Measurements from ENCODE around the gene ZBTB24. TPM values are rescaled to one million over a fixed set of nuclear protein-coding genes. Genes with fewer than 3 reads are reported as not detected.
"Not testable (repeated sequence)": the region's sequence is repeated elsewhere in the genome, so short reads cannot be mapped to it uniquely, and the experiment has no call there.

ZBTB24 gene
- 3.1 and 4.4 TPM in 2 replicates for total RNA-seq

GRCh38 chr6:109482905-109483734 is at the start of gene ZBTB24:
ZBTB24 (minus strand) TSS chr6:109483219; CDS start chr6:109482026, 1,193 bp downstream.
- DNase-seq (ENCODE audit: low read depth in 2 of 2) = peak; percentile 90

GRCh38 chr6:109531446-109531845 is 48.4 kb upstream of the ZBTB24 start:
- DNase-seq (ENCODE audit: low read depth in 2 of 2) = no peak

- peak in 1 of 2 donors; percentile 7 for DNase-seq (ENCODE audit: low read depth in 2 of 2)
These were observed 45.0 kb upstream of the ZBTB24 start for GRCh38 chr6:109527989-109528388.

- DNase-seq (ENCODE audit: low read depth in 2 of 2) = peak; percentile 76 to 78
These were observed 44.0 kb upstream of the ZBTB24 start for GRCh38 chr6:109526905-109527628.

- DNase-seq (ENCODE audit: low read depth in 2 of 2) = no peak
These were observed 41.1 kb upstream of the ZBTB24 start for GRCh38 chr6:109524129-109524528.

- peak in 1 of 2 donors; percentile 5 for DNase-seq (ENCODE audit: low read depth in 2 of 2)
These were observed 40.5 kb upstream of the ZBTB24 start for GRCh38 chr6:109523478-109523877.

GRCh38 chr6:109521080-109521479 is 38.1 kb upstream of the ZBTB24 start:
- DNase-seq (ENCODE audit: low read depth in 2 of 2) = no peak

GRCh38 chr6:109519647-109520046 is 36.6 kb upstream of the ZBTB24 start:
- DNase-seq (ENCODE audit: low read depth in 2 of 2) = not testable (repeated sequence)

- no peak for DNase-seq (ENCODE audit: low read depth in 2 of 2)
These were observed 33.9 kb upstream of the ZBTB24 start for GRCh38 chr6:109516929-109517328.

- no peak for DNase-seq (ENCODE audit: low read depth in 2 of 2)
These were observed 32.9 kb upstream of the ZBTB24 start for GRCh38 chr6:109515781-109516409.

GRCh38 chr6:109514946-109515345 is 31.9 kb upstream of the ZBTB24 start:
- no peak for DNase-seq (ENCODE audit: low read depth in 2 of 2)

- peak in 1 of 2 donors; percentile 65 for DNase-seq (ENCODE audit: low read depth in 2 of 2)
These were observed 30.6 kb upstream of the ZBTB24 start for GRCh38 chr6:109513571-109514071.

GRCh38 chr6:109512271-109512817 is 29.3 kb upstream of the ZBTB24 start:
- DNase-seq (ENCODE audit: low read depth in 2 of 2) = no peak

- DNase-seq (ENCODE audit: low read depth in 2 of 2) = peak in 1 of 2 donors; percentile 6
These were observed 28.8 kb upstream of the ZBTB24 start for GRCh38 chr6:109511832-109512231.

GRCh38 chr6:109510358-109510757 is 27.3 kb upstream of the ZBTB24 start:
- DNase-seq (ENCODE audit: low read depth in 2 of 2) = no peak

- no peak for DNase-seq (ENCODE audit: low read depth in 2 of 2)
These were observed 25.3 kb upstream of the ZBTB24 start for GRCh38 chr6:109508166-109508860.

GRCh38 chr6:109507490-109508072 is 24.6 kb upstream of the ZBTB24 start:
- DNase-seq (ENCODE audit: low read depth in 2 of 2) = peak in 1 of 2 donors; percentile 40

GRCh38 chr6:109506841-109507240 is 23.8 kb upstream of the ZBTB24 start:
- DNase-seq (ENCODE audit: low read depth in 2 of 2) = no peak

- DNase-seq (ENCODE audit: low read depth in 2 of 2) = no peak
These were observed 23.3 kb upstream of the ZBTB24 start for GRCh38 chr6:109506314-109506713.
